ENCODE results near the gene FANCM.
"Not testable (repeated sequence)": the region's sequence is repeated elsewhere in the genome, so short reads cannot be mapped to it uniquely, and the experiment has no call there.

The FANCM gene

GRCh38 chr14:45211295-45211694, 75.6 kb downstream of the FANCM start:
- no peaks in the 10 kb centered on the region for H3K9me3 ChIP-seq (ENCODE audit: control insufficient read depth in 5 of 5, low read length in 5 of 5)
- H3K27ac ChIP-seq (ENCODE audit: low read depth, low read length): no peak overlapping the region
- H3K27me3 ChIP-seq (ENCODE audit: control insufficient read depth in 5 of 5, insufficient read depth in 4 of 5, low read length in 5 of 5): no peaks in the 10 kb centered on the region
- H3K36me3 ChIP-seq (ENCODE audit: control insufficient read depth in 5 of 5, insufficient read depth in 5 of 5, low read length in 5 of 5): peaks cover 28 to 66% (median 35%) of the 10 kb centered on the region in 5 donors
- no peaks in the 10 kb centered on the region for H3K4me1 ChIP-seq (ENCODE audit: control insufficient read depth in 5 of 5, insufficient read depth in 5 of 5, low read length in 5 of 5)
- no peak overlapping the region for H3K9ac ChIP-seq (ENCODE audit: low read length in 5 of 5)
- H3K4me3 ChIP-seq (ENCODE audit: low read depth in 1 of 5, low read length in 5 of 5): no peak overlapping the region

GRCh38 chr14:45212231-45212630, 76.5 kb downstream of the FANCM start:
- peaks cover 24 to 63% (median 29%) of the 10 kb centered on the region in 5 donors for H3K36me3 ChIP-seq (ENCODE audit: control insufficient read depth in 5 of 5, insufficient read depth in 5 of 5, low read length in 5 of 5)
- no peak overlapping the region for H3K9ac ChIP-seq (ENCODE audit: low read length in 5 of 5)
- no peak overlapping the region for H3K4me3 ChIP-seq (ENCODE audit: low read depth in 1 of 5, low read length in 5 of 5)
- H3K27ac ChIP-seq (ENCODE audit: low read depth, low read length): no peak overlapping the region
- H3K27me3 ChIP-seq (ENCODE audit: control insufficient read depth in 5 of 5, insufficient read depth in 4 of 5, low read length in 5 of 5): no peaks in the 10 kb centered on the region
- H3K4me1 ChIP-seq (ENCODE audit: control insufficient read depth in 5 of 5, insufficient read depth in 5 of 5, low read length in 5 of 5): no peaks in the 10 kb centered on the region
- no peaks in the 10 kb centered on the region for H3K9me3 ChIP-seq (ENCODE audit: control insufficient read depth in 5 of 5, low read length in 5 of 5)

GRCh38 chr14:45213716-45214115, 78.0 kb downstream of the FANCM start:
- H3K9ac ChIP-seq (ENCODE audit: low read length in 5 of 5); H3K4me3 ChIP-seq (ENCODE audit: low read depth in 1 of 5, low read length in 5 of 5); H3K4me1 ChIP-seq (ENCODE audit: control insufficient read depth in 5 of 5, insufficient read depth in 5 of 5, low read length in 5 of 5); H3K9me3 ChIP-seq (ENCODE audit: control insufficient read depth in 5 of 5, low read length in 5 of 5); H3K27me3 ChIP-seq (ENCODE audit: control insufficient read depth in 5 of 5, insufficient read depth in 4 of 5, low read length in 5 of 5); H3K27ac ChIP-seq (ENCODE audit: low read depth, low read length): not testable (repeated sequence)
- H3K36me3 ChIP-seq (ENCODE audit: control insufficient read depth in 5 of 5, insufficient read depth in 5 of 5, low read length in 5 of 5): peaks cover 24 to 61% (median 35%) of the 10 kb centered on the region in 5 donors

- not testable (repeated sequence) for H3K27me3 ChIP-seq (ENCODE audit: control insufficient read depth in 5 of 5, insufficient read depth in 4 of 5, low read length in 5 of 5); H3K9me3 ChIP-seq (ENCODE audit: control insufficient read depth in 5 of 5, low read length in 5 of 5); H3K27ac ChIP-seq (ENCODE audit: low read depth, low read length); H3K4me1 ChIP-seq (ENCODE audit: control insufficient read depth in 5 of 5, insufficient read depth in 5 of 5, low read length in 5 of 5); H3K4me3 ChIP-seq (ENCODE audit: low read depth in 1 of 5, low read length in 5 of 5); H3K9ac ChIP-seq (ENCODE audit: low read length in 5 of 5)
- peaks cover 24 to 57% (median 30%) of the 10 kb centered on the region in 5 donors for H3K36me3 ChIP-seq (ENCODE audit: control insufficient read depth in 5 of 5, insufficient read depth in 5 of 5, low read length in 5 of 5)
Measured at GRCh38 chr14:45214341-45214740, 78.6 kb downstream of the FANCM start.

GRCh38 chr14:45222485-45223262, 86.9 kb downstream of the FANCM start:
- peaks cover 19 to 46% (median 31%) of the 10 kb centered on the region in 5 donors for H3K36me3 ChIP-seq (ENCODE audit: control insufficient read depth in 5 of 5, insufficient read depth in 5 of 5, low read length in 5 of 5)
- H3K9me3 ChIP-seq (ENCODE audit: control insufficient read depth in 5 of 5, low read length in 5 of 5): no peaks in the 10 kb centered on the region
- H3K27me3 ChIP-seq (ENCODE audit: control insufficient read depth in 5 of 5, insufficient read depth in 4 of 5, low read length in 5 of 5): no peaks in the 10 kb centered on the region
- H3K27ac ChIP-seq (ENCODE audit: low read depth, low read length): no peak overlapping the region
- H3K9ac ChIP-seq (ENCODE audit: low read length in 5 of 5): no peak overlapping the region
- no peak overlapping the region for H3K4me3 ChIP-seq (ENCODE audit: low read depth in 1 of 5, low read length in 5 of 5)
- H3K4me1 ChIP-seq (ENCODE audit: control insufficient read depth in 5 of 5, insufficient read depth in 5 of 5, low read length in 5 of 5): no peaks in the 10 kb centered on the region

GRCh38 chr14:45227566-45227965, 91.8 kb downstream of the FANCM start:
- Histone ChIP-seq H3K36me3 (ENCODE audit: control insufficient read depth in 5 of 5, insufficient read depth in 5 of 5, low read length in 5 of 5) (peaks cover 31 to 61% (median 44%) of the 10 kb centered on the region in 5 donors), H3K4me3 (ENCODE audit: low read depth in 1 of 5, low read length in 5 of 5) (no peak overlapping the region), H3K4me1 (ENCODE audit: control insufficient read depth in 5 of 5, insufficient read depth in 5 of 5, low read length in 5 of 5) (no peaks in the 10 kb centered on the region), H3K9ac (ENCODE audit: low read length in 5 of 5) (no peak overlapping the region), H3K27ac (ENCODE audit: low read depth, low read length) (no peak overlapping the region), H3K9me3 (ENCODE audit: control insufficient read depth in 5 of 5, low read length in 5 of 5) (no peaks in the 10 kb centered on the region), H3K27me3 (ENCODE audit: control insufficient read depth in 5 of 5, insufficient read depth in 4 of 5, low read length in 5 of 5) (no peaks in the 10 kb centered on the region)

- Histone ChIP-seq H3K27ac (ENCODE audit: low read depth, low read length) (no peak overlapping the region), H3K27me3 (ENCODE audit: control insufficient read depth in 5 of 5, insufficient read depth in 4 of 5, low read length in 5 of 5) (no peaks in the 10 kb centered on the region), H3K4me3 (ENCODE audit: low read depth in 1 of 5, low read length in 5 of 5) (no peak overlapping the region), H3K36me3 (ENCODE audit: control insufficient read depth in 5 of 5, insufficient read depth in 5 of 5, low read length in 5 of 5) (peaks cover 11 to 25% (median 19%) of the 10 kb centered on the region in 5 donors), H3K4me1 (ENCODE audit: control insufficient read depth in 5 of 5, insufficient read depth in 5 of 5, low read length in 5 of 5) (peaks cover 0 to 8% (median 0%) of the 10 kb centered on the region in 5 donors), H3K9me3 (ENCODE audit: control insufficient read depth in 5 of 5, low read length in 5 of 5) (no peaks in the 10 kb centered on the region), H3K9ac (ENCODE audit: low read length in 5 of 5) (no peak overlapping the region)
Measured at GRCh38 chr14:45238988-45239387, 103.3 kb downstream of the FANCM start.

- Histone ChIP-seq H3K9ac (ENCODE audit: low read length in 5 of 5) (peak overlapping the region in 2 of 5 donors; percentile 34 to 58), H3K27me3 (ENCODE audit: control insufficient read depth in 5 of 5, insufficient read depth in 4 of 5, low read length in 5 of 5) (no peaks in the 10 kb centered on the region), H3K4me3 (ENCODE audit: low read depth in 1 of 5, low read length in 5 of 5) (peak overlapping the region in 3 of 5 donors; percentile 40 to 55 (median 46)), H3K4me1 (ENCODE audit: control insufficient read depth in 5 of 5, insufficient read depth in 5 of 5, low read length in 5 of 5) (peaks cover 0 to 16% (median 0%) of the 10 kb centered on the region in 5 donors), H3K27ac (ENCODE audit: low read depth, low read length) (peak overlapping the region; percentile 38), H3K9me3 (ENCODE audit: control insufficient read depth in 5 of 5, low read length in 5 of 5) (no peaks in the 10 kb centered on the region), H3K36me3 (ENCODE audit: control insufficient read depth in 5 of 5, insufficient read depth in 5 of 5, low read length in 5 of 5) (peaks cover 2 to 7% (median 5%) of the 10 kb centered on the region in 5 donors)
Measured at GRCh38 chr14:45242706-45243105, 107.0 kb downstream of the FANCM start.

- no peak overlapping the region for H3K4me3 ChIP-seq (ENCODE audit: low read depth in 1 of 5, low read length in 5 of 5)
- no peak overlapping the region for H3K27ac ChIP-seq (ENCODE audit: low read depth, low read length)
Measured at GRCh38 chr14:45246151-45246550, 110.4 kb downstream of the FANCM start.

GRCh38 chr14:45246691-45247090, 111.0 kb downstream of the FANCM start:
- Histone ChIP-seq H3K27ac (ENCODE audit: low read depth, low read length) (no peak overlapping the region), H3K4me1 (ENCODE audit: control insufficient read depth in 5 of 5, insufficient read depth in 5 of 5, low read length in 5 of 5) (peaks cover 0 to 48% (median 30%) of the 10 kb centered on the region in 5 donors), H3K27me3 (ENCODE audit: control insufficient read depth in 5 of 5, insufficient read depth in 4 of 5, low read length in 5 of 5) (no peaks in the 10 kb centered on the region)

More at GRCh38 chr14:45246151-45246550, 110.4 kb downstream of the FANCM start:
- peaks cover 0 to 43% (median 24%) of the 10 kb centered on the region in 5 donors for H3K4me1 ChIP-seq (ENCODE audit: control insufficient read depth in 5 of 5, insufficient read depth in 5 of 5, low read length in 5 of 5)
- H3K9ac ChIP-seq (ENCODE audit: low read length in 5 of 5): no peak overlapping the region
- H3K9me3 ChIP-seq (ENCODE audit: control insufficient read depth in 5 of 5, low read length in 5 of 5): no peaks in the 10 kb centered on the region
- no peaks in the 10 kb centered on the region for H3K27me3 ChIP-seq (ENCODE audit: control insufficient read depth in 5 of 5, insufficient read depth in 4 of 5, low read length in 5 of 5)
- H3K36me3 ChIP-seq (ENCODE audit: control insufficient read depth in 5 of 5, insufficient read depth in 5 of 5, low read length in 5 of 5): peaks cover 0 to 3% (median 0%) of the 10 kb centered on the region in 5 donors

More at GRCh38 chr14:45246691-45247090, 111.0 kb downstream of the FANCM start:
- no peak overlapping the region for H3K9ac ChIP-seq (ENCODE audit: low read length in 5 of 5)
- no peaks in the 10 kb centered on the region for H3K9me3 ChIP-seq (ENCODE audit: control insufficient read depth in 5 of 5, low read length in 5 of 5)
- H3K36me3 ChIP-seq (ENCODE audit: control insufficient read depth in 5 of 5, insufficient read depth in 5 of 5, low read length in 5 of 5): peaks cover 0 to 3% (median 0%) of the 10 kb centered on the region in 5 donors
- H3K4me3 ChIP-seq (ENCODE audit: low read depth in 1 of 5, low read length in 5 of 5): no peak overlapping the region
